Measurements from ENCODE around the gene PCBP3.

PCBP3 gene

GRCh38 chr21:45763506-45763905, 120.0 kb downstream of the PCBP3 start:
- no peaks in the 10 kb centered on the region for H3K27me3 ChIP-seq (replicated peaks; ENCODE audit: insufficient read depth, low read length)
- no peaks in the 10 kb centered on the region for H3K36me3 ChIP-seq (replicated peaks; ENCODE audit: insufficient read depth, low read length)
- no peaks in the 10 kb centered on the region for H3K9me2 ChIP-seq (replicated peaks; ENCODE audit: insufficient read depth, low read length)
- no peak for DNase-seq
- H3K4me3 ChIP-seq (ENCODE audit: low read length), result no peak overlapping the region
- no peaks in the 10 kb centered on the region for H3K79me2 ChIP-seq (ENCODE audit: low read length)
- H3K4me2 ChIP-seq (ENCODE audit: low read depth, low read length), result no peak overlapping the region
- no peak overlapping the region for H2AFZ ChIP-seq (ENCODE audit: low read length)
- TF ChIP-seq CTCF (IDR thresholded peaks at IDR 0.05; ENCODE audit: low read length) (no peak), EZH2phosphoT487 (IDR thresholded peaks at IDR 0.05; ENCODE audit: low read length) (no peak), EZH2 (optimal IDR thresholded peaks at IDR 0.05; ENCODE audit: low read depth, low read length) (no peak)
- H3K27ac ChIP-seq (ENCODE audit: low read length), result no peak overlapping the region
- H3K9me3 ChIP-seq (replicated peaks; ENCODE audit: insufficient read depth, low read length), result no peaks in the 10 kb centered on the region
- no peaks in the 10 kb centered on the region for H4K20me1 ChIP-seq (ENCODE audit: insufficient read depth, low read length)
- no peak overlapping the region for H3K9ac ChIP-seq (ENCODE audit: low read length)
- no peaks in the 10 kb centered on the region for H3F3A ChIP-seq (ENCODE audit: insufficient read depth, low read length)
- no peaks in the 10 kb centered on the region for H3K4me1 ChIP-seq (ENCODE audit: low read length)

- no peaks in the 10 kb centered on the region for H3K9me2 ChIP-seq (replicated peaks; ENCODE audit: insufficient read depth, low read length)
- H3K9me3 ChIP-seq (replicated peaks; ENCODE audit: insufficient read depth, low read length), result no peaks in the 10 kb centered on the region
- H3K36me3 ChIP-seq (replicated peaks; ENCODE audit: insufficient read depth, low read length), result no peaks in the 10 kb centered on the region
- H4K20me1 ChIP-seq (ENCODE audit: insufficient read depth, low read length), result no peaks in the 10 kb centered on the region
- no peak overlapping the region for H2AFZ ChIP-seq (ENCODE audit: low read length)
- H3F3A ChIP-seq (ENCODE audit: insufficient read depth, low read length), result no peaks in the 10 kb centered on the region
- no peak overlapping the region for H3K9ac ChIP-seq (ENCODE audit: low read length)
- no peak overlapping the region for H3K27ac ChIP-seq (ENCODE audit: low read length)
- no peaks in the 10 kb centered on the region for H3K27me3 ChIP-seq (replicated peaks; ENCODE audit: insufficient read depth, low read length)
- no peaks in the 10 kb centered on the region for H3K4me1 ChIP-seq (ENCODE audit: low read length)
- H3K4me2 ChIP-seq (ENCODE audit: low read depth, low read length), result no peak overlapping the region
- no peak for DNase-seq
- no peak for TF ChIP-seq EZH2phosphoT487 (IDR thresholded peaks at IDR 0.05; ENCODE audit: low read length)
- TF ChIP-seq CTCF (IDR thresholded peaks at IDR 0.05; ENCODE audit: low read length), result no peak
- TF ChIP-seq EZH2 (optimal IDR thresholded peaks at IDR 0.05; ENCODE audit: low read depth, low read length), result no peak
- H3K79me2 ChIP-seq (ENCODE audit: low read length), result no peaks in the 10 kb centered on the region
- H3K4me3 ChIP-seq (ENCODE audit: low read length), result no peak overlapping the region
Observed at GRCh38 chr21:45764792-45765191, 121.3 kb downstream of the PCBP3 start.

- Histone ChIP-seq H3K9ac (ENCODE audit: low read length) (no peak overlapping the region), H3K36me3 (replicated peaks; ENCODE audit: insufficient read depth, low read length) (no peaks in the 10 kb centered on the region), H3K79me2 (ENCODE audit: low read length) (no peaks in the 10 kb centered on the region), H3F3A (ENCODE audit: insufficient read depth, low read length) (no peaks in the 10 kb centered on the region), H3K4me3 (ENCODE audit: low read length) (no peak overlapping the region), H3K9me3 (replicated peaks; ENCODE audit: insufficient read depth, low read length) (no peaks in the 10 kb centered on the region), H3K27me3 (replicated peaks; ENCODE audit: insufficient read depth, low read length) (no peaks in the 10 kb centered on the region), H3K27ac (ENCODE audit: low read length) (no peak overlapping the region), H2AFZ (ENCODE audit: low read length) (no peak overlapping the region), H3K4me2 (ENCODE audit: low read depth, low read length) (no peak overlapping the region), H4K20me1 (ENCODE audit: insufficient read depth, low read length) (no peaks in the 10 kb centered on the region), H3K4me1 (ENCODE audit: low read length) (no peaks in the 10 kb centered on the region), H3K9me2 (replicated peaks; ENCODE audit: insufficient read depth, low read length) (no peaks in the 10 kb centered on the region)
- no peak for TF ChIP-seq CTCF (IDR thresholded peaks at IDR 0.05; ENCODE audit: low read length)
- no peak for TF ChIP-seq EZH2 (optimal IDR thresholded peaks at IDR 0.05; ENCODE audit: low read depth, low read length)
- TF ChIP-seq EZH2phosphoT487 (IDR thresholded peaks at IDR 0.05; ENCODE audit: low read length), result no peak
- no peak for DNase-seq
Observed at GRCh38 chr21:45765375-45765774, 121.8 kb downstream of the PCBP3 start.

Data from MM.1S (cell line).